HK-2 (cell line): ENCODE measurements around the gene SYT8.

Experiments used
- DNase-seq: peaks from one replicate; pipeline ENCODE4 v3.0.0-alpha.2; 2018; ENCODE audit not compliant: unreplicated experiment

SYT8 gene

DNA sequence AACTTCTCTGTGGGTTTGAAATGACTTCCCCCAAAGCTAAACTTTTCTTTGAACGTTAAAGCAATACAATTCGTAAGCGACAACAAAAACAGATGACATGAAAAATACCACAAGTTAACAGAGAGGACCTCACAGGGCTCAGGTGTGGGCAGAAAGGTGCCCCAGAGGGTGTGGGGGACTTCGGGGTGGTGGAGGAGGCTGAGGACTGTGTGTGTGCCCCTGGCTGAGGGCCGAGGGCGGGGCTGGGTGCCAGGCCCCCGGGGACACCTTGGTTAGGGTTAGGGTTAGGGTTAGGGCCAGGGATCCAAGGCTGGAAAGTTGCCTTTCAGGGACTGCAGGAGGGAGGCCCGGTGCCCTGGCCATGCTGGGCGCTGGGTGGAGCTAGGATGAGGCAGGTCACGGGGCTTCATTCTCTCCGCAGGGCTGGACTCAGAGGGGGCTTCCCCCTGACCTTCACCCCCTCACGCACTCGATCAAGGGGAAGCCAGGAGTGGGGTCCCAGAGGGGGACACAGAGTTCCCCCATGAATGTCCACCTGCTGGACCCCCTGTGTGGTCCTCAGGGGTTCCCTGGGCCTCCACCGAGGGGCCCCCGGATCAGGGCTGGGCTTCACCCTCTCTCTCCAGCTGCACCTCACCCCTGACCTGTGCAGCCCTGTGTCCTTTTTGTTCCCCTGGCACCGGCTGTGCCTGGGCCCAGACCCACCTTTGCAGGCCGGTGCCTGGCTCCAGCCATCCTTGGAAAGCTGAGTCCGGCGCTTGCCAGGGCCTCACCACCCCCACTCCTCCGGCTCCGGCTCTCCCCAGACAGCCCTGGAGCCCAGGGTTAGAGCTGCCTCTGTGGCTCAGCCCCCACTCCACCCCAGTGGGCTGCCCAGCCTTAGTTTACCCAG, 11.0 kb downstream of the SYT8 start:
- DNase-seq, result no peak

DNA sequence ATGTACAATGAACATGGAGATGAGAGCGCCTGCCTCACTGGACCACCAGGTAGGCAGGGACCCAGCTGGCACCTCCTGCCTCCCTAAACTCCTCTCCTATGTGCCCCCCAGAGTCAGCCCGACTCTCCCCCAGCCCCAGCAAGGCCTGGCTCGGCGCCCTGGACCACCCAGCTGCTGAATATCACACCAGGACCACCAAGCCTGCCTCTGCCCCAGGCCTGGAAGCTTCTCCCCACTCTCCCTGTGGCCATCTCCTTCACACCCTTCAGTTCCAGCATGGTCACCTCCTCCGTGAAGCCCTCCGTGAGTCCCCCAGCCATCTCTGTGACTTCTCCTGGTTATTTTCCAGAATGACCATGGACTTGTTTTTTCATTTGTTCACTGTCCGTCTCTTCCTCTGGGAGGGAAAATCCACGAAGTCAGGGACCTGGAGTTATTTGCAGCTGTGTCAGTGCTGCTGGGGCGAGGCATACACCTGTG, 11.7 kb downstream of the SYT8 start:
- no peak for DNase-seq

- no peak for DNase-seq
Observed at GRCh38 chr11:1847006-1847735, 12.4 kb downstream of the SYT8 start.

DNA sequence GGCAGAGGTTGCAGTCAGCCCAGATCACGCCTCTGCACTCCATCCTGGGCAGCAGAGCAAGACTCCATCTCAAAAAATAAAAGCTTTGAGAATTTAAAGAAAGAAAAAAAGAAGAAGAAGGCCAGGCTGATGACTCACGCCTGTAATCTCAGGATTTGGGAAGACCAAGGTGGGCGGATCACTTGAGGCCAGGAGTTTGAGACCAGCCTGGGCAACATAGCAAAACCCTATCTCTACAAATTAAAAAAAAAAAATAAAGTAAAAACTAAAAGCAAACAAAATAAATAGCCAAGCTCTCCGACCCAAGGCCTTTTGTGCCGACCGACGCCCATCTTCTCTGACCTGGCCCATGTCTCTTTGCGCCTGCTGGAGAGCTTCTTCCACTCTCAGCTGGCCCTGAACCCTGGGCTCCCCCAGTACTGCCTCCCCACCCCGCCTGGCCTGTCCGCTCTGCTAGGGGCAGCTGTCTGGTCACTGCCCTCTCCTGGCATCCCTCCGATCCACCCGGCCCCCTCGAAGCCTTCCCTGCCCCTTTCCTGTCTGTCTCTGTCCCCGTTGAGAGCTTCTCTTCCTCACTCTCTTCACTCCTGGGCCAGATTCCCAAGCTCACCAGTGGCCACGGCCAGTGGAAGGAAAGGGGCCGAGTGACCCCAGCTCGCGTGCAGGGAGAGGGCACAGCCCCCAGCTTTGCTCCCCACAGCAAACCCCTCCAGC, 13.3 kb downstream of the SYT8 start:
- no peak for DNase-seq

- DNase-seq, result no peak
Observed at GRCh38 chr11:1848640-1849430, 14.0 kb downstream of the SYT8 start.

GRCh38 chr11:1851468-1852180, 16.8 kb downstream of the SYT8 start:
- DNase-seq, result no peak

DNA sequence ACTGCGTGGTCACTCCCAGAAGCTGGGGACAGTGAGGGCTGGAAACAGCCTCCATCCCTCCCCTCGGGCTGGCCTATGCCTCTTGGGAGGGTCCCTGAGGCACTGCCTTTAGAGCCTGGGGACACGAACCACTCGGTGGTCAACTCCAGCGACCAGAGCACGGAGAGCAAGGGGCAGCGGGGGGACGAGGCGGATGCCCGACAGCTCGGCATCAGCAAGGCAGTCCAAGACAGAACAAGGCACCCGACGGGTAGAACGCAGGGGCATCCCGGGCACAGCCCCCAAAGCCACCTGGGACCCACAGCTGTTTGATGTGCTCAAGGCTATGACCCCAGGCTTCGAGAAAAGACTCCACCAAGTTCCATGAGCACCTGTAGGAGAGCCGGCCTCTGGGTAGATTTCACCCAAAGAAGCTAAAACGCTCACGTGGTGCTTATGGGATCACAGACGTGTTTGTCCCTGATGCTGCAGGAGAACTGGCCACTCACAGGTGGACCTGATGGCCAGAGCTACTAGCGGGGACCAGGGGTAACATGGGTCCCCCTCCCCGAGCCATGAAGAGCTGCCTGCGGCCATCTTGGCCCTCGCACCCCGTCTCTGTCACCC, 17.6 kb downstream of the SYT8 start:
- no peak for DNase-seq

DNA sequence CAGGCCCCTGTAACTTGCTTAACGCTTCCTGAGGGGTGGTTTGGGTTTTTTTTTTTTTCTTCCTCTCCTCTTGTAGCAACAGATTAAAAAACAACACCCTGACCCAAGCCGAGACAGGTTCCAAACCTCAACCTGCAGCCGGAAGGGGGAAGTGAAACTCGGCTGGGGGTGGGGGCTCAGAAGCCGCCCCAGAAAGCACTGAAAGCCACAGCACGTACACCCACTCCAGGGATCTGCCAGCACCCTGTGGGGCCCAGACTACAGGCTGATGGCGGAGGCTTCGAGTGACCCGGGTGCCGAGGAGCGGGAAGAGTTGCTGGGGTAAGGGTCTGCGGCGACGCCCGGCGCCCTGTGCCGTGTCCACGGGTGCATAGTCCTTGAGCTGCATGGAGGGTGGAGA, 18.1 kb downstream of the SYT8 start, which contains the start of gene LSP1:
LSP1 (plus strand) TSS at position 208 of the 400 bp plus-strand sequence; CDS start at position 269, 61 bp downstream.
- DNase-seq, result no peak

GRCh38 chr11:1853376-1854131, 18.8 kb downstream of the SYT8 start:
- DNase-seq, result no peak

- no peak for DNase-seq
Observed at GRCh38 chr11:1854132-1854948, 19.6 kb downstream of the SYT8 start.

DNA sequence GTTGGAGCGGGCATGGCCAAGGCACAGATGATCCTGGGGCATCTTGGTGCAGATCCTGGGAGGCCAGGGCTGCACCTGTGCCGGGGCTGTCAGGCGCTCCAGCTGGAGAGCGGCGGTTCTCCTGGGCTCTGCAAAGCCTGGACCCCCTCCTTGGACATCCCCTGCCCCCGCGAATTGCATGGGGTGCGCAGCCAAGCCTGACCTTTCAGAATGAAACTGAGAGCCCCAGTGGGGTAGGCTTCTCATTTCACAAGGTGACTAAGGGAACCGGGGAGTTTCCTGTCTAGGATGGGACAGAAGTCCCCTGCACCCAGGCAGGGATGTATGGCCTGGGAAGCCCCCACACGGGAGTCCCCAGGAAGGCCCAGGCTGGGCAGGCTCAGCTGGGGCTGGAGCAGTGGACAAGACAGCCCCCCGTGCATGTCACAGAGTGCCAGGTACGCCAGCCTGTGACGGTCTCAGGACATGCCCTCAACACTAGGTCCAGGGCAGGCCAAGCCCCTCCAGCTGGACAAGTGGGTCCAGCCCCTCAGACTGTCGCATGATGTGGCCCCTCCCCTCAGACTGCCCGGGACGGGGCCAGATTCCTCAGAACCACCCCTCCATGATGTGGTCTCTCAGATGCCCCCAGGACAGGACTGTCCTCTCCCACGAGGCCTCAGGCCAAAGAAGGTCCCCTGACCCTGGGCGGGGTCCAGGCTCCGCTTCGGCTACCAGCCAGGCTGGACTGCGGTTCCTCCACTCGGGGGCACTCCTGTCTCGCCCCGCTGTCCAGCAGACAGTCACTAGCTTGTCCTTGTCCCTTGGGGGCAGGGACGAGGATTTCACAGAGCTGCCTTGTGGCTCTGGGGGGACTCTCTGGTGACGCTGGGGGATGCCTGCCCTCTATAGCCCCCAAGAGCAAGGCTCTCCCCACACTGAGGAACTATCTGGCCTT, 20.4 kb downstream of the SYT8 start:
- no peak for DNase-seq

- no peak for DNase-seq
Observed at GRCh38 chr11:1855886-1856265, 21.1 kb downstream of the SYT8 start.

GRCh38 chr11:1856306-1857005, 21.7 kb downstream of the SYT8 start:
- DNase-seq, result no peak

DNA sequence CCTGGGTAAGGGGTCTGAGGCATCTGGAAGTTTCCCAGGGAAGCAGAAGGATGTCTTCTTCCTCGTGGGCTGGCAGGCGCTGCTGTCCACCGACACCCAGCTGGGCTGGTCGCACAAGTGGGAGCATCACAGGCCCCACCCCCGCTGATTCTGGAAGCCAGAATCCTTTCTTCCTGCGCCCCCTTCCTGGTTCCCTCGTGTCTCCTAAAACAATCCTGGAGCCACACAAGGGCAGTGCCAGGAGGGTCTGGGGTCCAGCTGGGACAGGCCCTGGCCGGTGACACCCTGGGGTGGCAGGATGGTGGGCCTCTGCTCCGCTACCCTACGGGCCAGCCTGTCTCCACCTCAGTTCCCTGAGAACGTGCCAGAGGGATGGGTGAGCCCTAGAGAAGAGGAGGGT, 22.3 kb downstream of the SYT8 start:
- no peak for DNase-seq

GRCh38 chr11:1858154-1858553, 23.4 kb downstream of the SYT8 start:
- no peak for DNase-seq

GRCh38 chr11:1858576-1858975, 23.8 kb downstream of the SYT8 start:
- no peak for DNase-seq

DNA sequence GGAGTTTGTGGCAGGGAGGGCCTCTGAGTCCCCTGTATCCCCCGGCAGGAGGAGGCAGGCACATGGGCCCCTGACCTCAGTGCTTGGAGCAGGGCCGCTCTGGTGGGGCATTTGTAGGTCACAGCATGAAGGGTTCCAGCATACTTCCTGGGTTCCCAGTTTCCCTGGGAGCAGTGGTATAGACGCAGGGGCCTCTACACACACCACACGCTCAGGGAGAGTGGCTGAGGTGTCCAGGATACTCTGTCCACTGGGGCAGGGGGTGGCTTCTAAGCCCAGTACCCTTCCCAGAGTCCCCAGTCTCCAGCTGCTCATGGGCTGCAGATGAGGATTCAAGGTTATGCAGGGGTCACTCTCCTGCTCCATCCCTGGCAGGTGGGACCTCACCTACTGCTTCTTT, 24.2 kb downstream of the SYT8 start:
- DNase-seq, result no peak
